Stimulated activated memory B cell treated with anti-CD40 and anti-IgM and Interleukin-4, amounts not matched to agents 10 μg/mL and 1 μg/mL and 100 μg/mL, for 72 hours (primary cell): Measurements from ENCODE around the gene ZNHIT6.

Experiments used
- ATAC-seq: fragments of 150-1000 bp; cut with Tn5 transposase; 2 replicates; pipeline ENCODE4 v1.10.0; 2021
- H3K27ac Mint-ChIP-seq: one replicate; pipeline ENCODE4 v1.8.0; 2022; ENCODE audit warnings: mild to moderate bottlenecking, mixed read lengths
- H3K27me3 Mint-ChIP-seq: one replicate; pipeline ENCODE4 v1.8.0; 2022; ENCODE audit warnings: mixed read lengths
- H3K36me3 Mint-ChIP-seq: one replicate; pipeline ENCODE4 v1.8.0; 2022; ENCODE audit warnings: mixed read lengths
- H3K4me1 Mint-ChIP-seq: one replicate; pipeline ENCODE4 v1.8.0; 2022; ENCODE audit warnings: mixed read lengths
- H3K4me3 Mint-ChIP-seq: one replicate; pipeline ENCODE4 v1.8.0; 2022; ENCODE audit warnings: mild to moderate bottlenecking, moderate library complexity, mixed read lengths
- H3K9me3 Mint-ChIP-seq: one replicate; pipeline ENCODE4 v1.8.0; 2022; ENCODE audit warnings: mixed read lengths

Gene ZNHIT6

GRCh38 chr1:85615586-85616363 lies 92.5 kb downstream of the ZNHIT6 start:
- peaks cover 5% of the 10 kb centered on the region for H3K9me3 Mint-ChIP-seq
- no peak overlapping the region for H3K27ac Mint-ChIP-seq
- peaks cover 8% of the 10 kb centered on the region for H3K36me3 Mint-ChIP-seq
- no peaks in the 10 kb centered on the region for H3K27me3 Mint-ChIP-seq
- ATAC-seq: peak; percentile 55
- no peak overlapping the region for H3K4me3 Mint-ChIP-seq
- peaks cover 12% of the 10 kb centered on the region for H3K4me1 Mint-ChIP-seq

DNA sequence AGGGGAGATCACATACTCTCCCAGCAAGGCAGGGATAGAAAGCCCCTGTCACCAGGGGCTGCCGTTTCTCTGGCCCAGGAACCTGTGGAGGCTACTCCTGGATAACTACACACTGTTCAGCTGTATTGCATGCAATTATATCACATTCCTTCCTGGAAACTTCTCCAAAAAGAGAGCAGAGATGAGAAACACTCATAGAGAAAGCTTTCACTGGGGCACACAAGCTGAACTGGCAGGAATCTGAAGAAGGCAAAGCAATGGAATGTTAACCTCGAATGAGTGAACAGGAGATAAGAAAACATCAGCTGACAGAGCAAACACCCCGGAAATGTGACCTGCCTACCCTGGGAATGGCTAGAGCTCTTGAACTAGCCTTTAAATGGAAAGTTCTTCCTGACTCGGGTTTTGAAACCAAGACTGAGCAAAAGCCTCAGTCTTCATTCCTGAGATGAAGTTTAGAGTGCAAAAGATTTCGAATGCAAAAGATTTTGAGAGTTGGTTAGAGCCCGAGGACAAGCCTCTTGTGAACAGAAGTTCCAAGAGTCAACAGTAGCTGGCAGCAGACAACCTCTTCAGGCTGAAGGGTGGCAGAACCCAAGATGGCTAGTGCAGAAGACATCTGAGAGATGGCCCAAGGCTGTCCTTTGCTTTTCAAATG lies 95.4 kb downstream of the ZNHIT6 start:
- Mint-ChIP-seq H3K4me3 (no peak overlapping the region), H3K27ac (no peak overlapping the region), H3K36me3 (peaks cover 3% of the 10 kb centered on the region), H3K4me1 (peaks cover 7% of the 10 kb centered on the region), H3K9me3 (no peaks in the 10 kb centered on the region), H3K27me3 (no peaks in the 10 kb centered on the region)
- no peak for ATAC-seq

DNA sequence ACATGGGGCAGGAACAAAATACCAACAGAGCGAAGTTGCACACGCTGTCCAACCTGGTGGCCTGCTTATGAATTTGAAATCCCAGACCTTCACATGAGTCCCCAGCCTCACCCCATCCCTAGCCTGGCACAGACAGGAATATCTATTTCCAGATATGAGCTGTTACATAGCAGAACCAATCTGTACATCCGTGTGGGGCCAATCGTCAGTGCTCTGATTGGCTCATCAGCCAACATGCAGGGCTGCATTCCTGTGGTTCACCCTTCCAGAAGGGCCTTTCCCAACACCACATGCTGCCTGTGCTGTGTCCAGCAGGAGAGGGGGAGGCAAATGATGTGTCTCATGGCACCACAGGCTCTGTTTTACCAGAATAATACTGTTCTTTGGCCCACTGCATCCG lies 96.4 kb downstream of the ZNHIT6 start:
- peaks cover 5% of the 10 kb centered on the region for H3K36me3 Mint-ChIP-seq
- ATAC-seq: no peak
- H3K9me3 Mint-ChIP-seq: no peaks in the 10 kb centered on the region
- no peaks in the 10 kb centered on the region for H3K27me3 Mint-ChIP-seq
- H3K4me1 Mint-ChIP-seq: no peaks in the 10 kb centered on the region
- no peak overlapping the region for H3K27ac Mint-ChIP-seq
- H3K4me3 Mint-ChIP-seq: no peak overlapping the region

GRCh38 chr1:85611425-85611824 lies 96.8 kb downstream of the ZNHIT6 start:
- H3K36me3 Mint-ChIP-seq: peaks cover 5% of the 10 kb centered on the region

GRCh38 chr1:85609976-85610375 lies 98.3 kb downstream of the ZNHIT6 start:
- Mint-ChIP-seq H3K36me3 (peaks cover 5% of the 10 kb centered on the region), H3K27me3 (no peaks in the 10 kb centered on the region), H3K4me1 (no peaks in the 10 kb centered on the region), H3K9me3 (no peaks in the 10 kb centered on the region), H3K4me3 (no peak overlapping the region), H3K27ac (no peak overlapping the region)
- no peak for ATAC-seq

More at GRCh38 chr1:85611425-85611824, 96.8 kb downstream of the ZNHIT6 start:
- Mint-ChIP-seq H3K27ac (no peak overlapping the region), H3K27me3 (no peaks in the 10 kb centered on the region), H3K4me1 (no peaks in the 10 kb centered on the region), H3K9me3 (no peaks in the 10 kb centered on the region), H3K4me3 (no peak overlapping the region)
- ATAC-seq: no peak

DNA sequence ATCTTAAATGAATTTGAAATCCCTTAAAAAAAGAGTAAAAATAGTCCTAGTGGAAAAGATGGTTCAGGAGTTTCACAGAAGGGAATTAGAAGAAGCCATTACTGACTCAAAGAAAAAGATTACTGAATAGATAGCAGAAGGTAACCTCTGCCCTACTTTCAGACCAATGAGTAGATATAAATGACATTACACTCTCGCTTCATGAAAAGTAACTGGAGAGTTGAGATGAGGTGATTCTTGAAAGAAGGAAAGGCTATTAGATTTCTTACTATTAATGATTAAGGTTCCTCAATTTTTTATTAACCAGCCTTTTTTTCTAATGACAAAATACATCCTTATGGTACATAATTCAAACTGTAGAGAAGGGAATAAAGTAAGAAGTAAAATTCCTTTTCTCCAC lies 99.4 kb downstream of the ZNHIT6 start:
- Mint-ChIP-seq H3K4me1 (no peaks in the 10 kb centered on the region), H3K9me3 (no peaks in the 10 kb centered on the region), H3K36me3 (peaks cover 5% of the 10 kb centered on the region), H3K27ac (no peak overlapping the region), H3K27me3 (no peaks in the 10 kb centered on the region), H3K4me3 (no peak overlapping the region)
- no peak for ATAC-seq

DNA sequence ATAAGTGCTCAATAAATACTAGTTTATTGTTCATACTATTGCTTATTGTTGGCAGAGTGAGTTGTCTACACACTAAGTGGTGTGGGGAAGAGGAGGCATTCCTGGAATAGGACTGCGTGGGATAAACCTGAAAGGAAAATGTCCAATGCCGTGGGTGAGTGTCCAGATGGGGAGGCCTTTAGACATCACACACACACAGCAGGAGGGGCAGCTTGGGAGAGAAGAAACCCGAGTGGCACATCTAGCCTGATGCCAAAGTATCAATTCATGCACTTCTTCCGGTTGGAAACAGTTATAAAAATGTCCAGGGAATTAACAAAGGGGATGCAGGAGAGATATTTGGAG lies 100.3 kb downstream of the ZNHIT6 start:
- Mint-ChIP-seq H3K4me3 (no peak overlapping the region), H3K4me1 (no peaks in the 10 kb centered on the region), H3K36me3 (peaks cover 5% of the 10 kb centered on the region), H3K27ac (no peak overlapping the region), H3K9me3 (no peaks in the 10 kb centered on the region), H3K27me3 (no peaks in the 10 kb centered on the region)
- ATAC-seq: no peak

GRCh38 chr1:85607126-85607920 lies 100.9 kb downstream of the ZNHIT6 start:
- ATAC-seq: no peak
- peaks cover 5% of the 10 kb centered on the region for H3K36me3 Mint-ChIP-seq

DNA sequence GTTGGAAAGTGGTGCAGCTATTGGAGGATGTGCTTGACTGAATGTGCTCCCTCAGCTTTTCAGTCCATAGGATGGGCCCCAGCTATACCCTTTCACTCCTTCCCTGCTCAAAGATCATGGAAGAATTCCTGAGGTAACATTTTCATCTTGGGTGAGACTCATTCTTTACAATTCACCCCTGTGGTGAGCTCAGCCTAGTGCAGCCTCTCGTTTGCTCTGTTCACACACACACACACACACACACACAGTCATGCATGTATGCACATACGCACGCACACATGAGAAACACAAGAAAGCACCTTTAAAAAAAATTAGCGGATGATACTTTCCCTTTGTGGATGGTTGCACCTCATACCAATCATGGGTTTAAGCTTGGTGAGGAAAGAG lies 101.8 kb downstream of the ZNHIT6 start:
- no peak overlapping the region for H3K4me3 Mint-ChIP-seq
- no peaks in the 10 kb centered on the region for H3K9me3 Mint-ChIP-seq
- no peak overlapping the region for H3K27ac Mint-ChIP-seq
- no peak for ATAC-seq
- peaks cover 5% of the 10 kb centered on the region for H3K36me3 Mint-ChIP-seq
- no peaks in the 10 kb centered on the region for H3K27me3 Mint-ChIP-seq
- H3K4me1 Mint-ChIP-seq: no peaks in the 10 kb centered on the region

More at GRCh38 chr1:85607126-85607920, 100.9 kb downstream of the ZNHIT6 start:
- Mint-ChIP-seq H3K4me3 (no peak overlapping the region), H3K27me3 (no peaks in the 10 kb centered on the region), H3K4me1 (no peaks in the 10 kb centered on the region), H3K9me3 (no peaks in the 10 kb centered on the region), H3K27ac (no peak overlapping the region)

GRCh38 chr1:85605484-85606413 lies 102.5 kb downstream of the ZNHIT6 start:
- Mint-ChIP-seq H3K36me3 (peaks cover 5% of the 10 kb centered on the region), H3K4me3 (no peak overlapping the region), H3K27ac (no peak overlapping the region), H3K27me3 (no peaks in the 10 kb centered on the region), H3K4me1 (no peaks in the 10 kb centered on the region), H3K9me3 (no peaks in the 10 kb centered on the region)
- no peak for ATAC-seq

DNA sequence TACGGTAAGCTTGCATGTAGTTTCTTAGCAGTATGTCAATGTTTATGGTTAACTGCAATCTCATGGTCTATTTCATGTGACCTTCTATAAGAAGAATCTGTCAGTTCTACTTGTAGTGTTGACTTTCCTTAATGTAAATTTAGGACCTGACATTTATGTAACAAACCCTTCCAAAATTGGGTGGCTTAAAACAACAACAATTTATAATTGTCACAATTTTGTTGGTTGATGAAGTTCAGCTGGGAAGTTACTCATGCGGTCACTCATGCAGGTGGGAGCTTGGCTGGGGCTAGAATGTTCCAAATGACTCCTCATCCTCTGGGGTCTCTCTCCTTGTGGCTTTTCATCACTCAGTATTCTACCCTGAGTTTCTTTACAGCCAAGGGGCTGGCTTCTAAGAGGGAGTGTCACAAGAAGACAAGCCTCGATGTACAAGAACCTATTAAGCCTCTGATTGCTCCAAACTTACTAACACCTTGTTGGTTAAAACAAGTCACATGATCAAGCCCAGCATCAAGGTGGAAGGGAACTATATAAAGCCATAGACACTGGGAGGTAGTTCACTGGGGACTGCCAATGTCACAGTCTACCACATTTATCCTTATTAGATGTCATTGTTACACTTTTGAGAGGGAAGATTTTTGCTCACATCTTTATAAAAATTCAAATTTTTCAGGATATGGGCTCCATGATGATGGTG lies 103.8 kb downstream of the ZNHIT6 start:
- ATAC-seq: no peak
- Mint-ChIP-seq H3K36me3 (peaks cover 10% of the 10 kb centered on the region), H3K9me3 (peaks cover 3% of the 10 kb centered on the region), H3K4me3 (no peak overlapping the region), H3K27ac (no peak overlapping the region), H3K27me3 (no peaks in the 10 kb centered on the region), H3K4me1 (no peaks in the 10 kb centered on the region)

GRCh38 chr1:85603086-85603880 lies 105.0 kb downstream of the ZNHIT6 start:
- no peak overlapping the region for H3K4me3 Mint-ChIP-seq
- no peak for ATAC-seq
- no peaks in the 10 kb centered on the region for H3K4me1 Mint-ChIP-seq
- H3K9me3 Mint-ChIP-seq: peaks cover 3% of the 10 kb centered on the region
- no peak overlapping the region for H3K27ac Mint-ChIP-seq
- H3K36me3 Mint-ChIP-seq: peaks cover 10% of the 10 kb centered on the region
- H3K27me3 Mint-ChIP-seq: no peaks in the 10 kb centered on the region

DNA sequence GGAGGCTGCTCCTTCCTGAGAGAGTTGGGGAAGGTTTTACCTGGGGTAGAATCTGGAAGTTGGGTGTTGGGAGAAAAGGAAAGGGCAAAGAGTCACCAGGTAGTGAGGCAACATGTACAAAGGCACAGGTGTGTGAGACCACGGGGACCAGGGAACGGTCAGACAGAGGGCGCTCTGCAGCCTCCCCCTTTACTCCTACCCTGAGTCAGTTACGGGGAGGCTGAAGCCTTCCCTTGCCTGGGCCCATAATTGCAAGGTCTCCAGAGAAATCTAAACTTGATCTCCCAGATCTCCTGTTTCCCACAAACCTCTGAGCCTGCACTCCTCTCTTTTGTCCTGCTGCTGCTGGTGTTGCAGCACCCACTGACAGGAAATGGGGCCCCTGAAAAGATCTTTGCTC lies 105.7 kb downstream of the ZNHIT6 start:
- Mint-ChIP-seq H3K9me3 (peaks cover 3% of the 10 kb centered on the region), H3K27me3 (no peaks in the 10 kb centered on the region), H3K4me1 (no peaks in the 10 kb centered on the region), H3K4me3 (no peak overlapping the region), H3K27ac (no peak overlapping the region), H3K36me3 (peaks cover 5% of the 10 kb centered on the region)
- ATAC-seq: no peak

DNA sequence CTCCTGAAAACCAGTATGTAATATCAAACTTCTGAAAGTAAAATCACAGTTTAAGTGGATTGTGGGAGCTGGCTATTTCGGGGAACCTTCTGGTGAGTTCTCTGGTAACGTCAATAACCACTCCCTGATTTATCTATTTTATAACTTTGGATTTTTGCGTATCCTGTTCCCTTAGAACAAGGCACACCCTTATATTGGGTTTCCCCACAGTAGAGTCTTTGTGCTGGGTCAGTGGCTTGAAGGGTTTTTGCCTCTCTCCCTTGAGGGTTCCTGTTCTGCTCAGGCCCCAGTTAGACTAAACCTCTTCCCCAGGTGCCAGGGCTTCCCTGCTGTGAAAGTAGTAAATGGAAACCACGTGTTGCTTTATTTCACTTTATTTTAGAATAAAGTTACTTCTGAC lies 106.3 kb downstream of the ZNHIT6 start:
- H3K4me1 Mint-ChIP-seq: no peaks in the 10 kb centered on the region
- H3K27me3 Mint-ChIP-seq: no peaks in the 10 kb centered on the region
- no peak overlapping the region for H3K27ac Mint-ChIP-seq
- H3K36me3 Mint-ChIP-seq: peaks cover 5% of the 10 kb centered on the region
- H3K9me3 Mint-ChIP-seq: peaks cover 3% of the 10 kb centered on the region
- no peak for ATAC-seq
- no peak overlapping the region for H3K4me3 Mint-ChIP-seq
